IPS-NIHi7 (cell line): ENCODE measurements around the gene LSM10.

Experiments
- DNase-seq: peaks from one replicate; pipeline ENCODE4 v3.0.0; 2012; ENCODE audit warnings: mixed read lengths; ENCODE audit errors: extremely low spot score

Gene LSM10

DNA sequence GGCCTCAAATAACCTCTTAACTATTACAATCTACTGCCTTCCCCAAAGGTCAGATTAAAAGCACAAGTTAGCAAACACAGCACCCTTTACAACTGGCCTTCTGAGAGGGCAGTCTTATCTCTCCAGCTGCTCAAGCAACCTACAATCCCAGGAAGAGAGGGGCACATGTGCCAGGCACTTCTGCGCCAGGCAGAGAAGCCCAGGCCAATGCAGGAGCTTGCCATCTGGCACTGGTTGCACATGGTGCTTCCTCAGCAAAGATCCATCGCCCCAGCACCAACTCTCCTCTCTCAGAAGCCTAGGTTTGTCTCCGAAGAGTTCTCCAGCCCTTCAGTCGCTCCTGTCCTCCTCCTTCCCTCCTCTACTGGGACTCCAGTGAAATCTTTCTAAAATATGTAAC, 14.5 kb downstream of the LSM10 start:
- no peak for DNase-seq

DNA sequence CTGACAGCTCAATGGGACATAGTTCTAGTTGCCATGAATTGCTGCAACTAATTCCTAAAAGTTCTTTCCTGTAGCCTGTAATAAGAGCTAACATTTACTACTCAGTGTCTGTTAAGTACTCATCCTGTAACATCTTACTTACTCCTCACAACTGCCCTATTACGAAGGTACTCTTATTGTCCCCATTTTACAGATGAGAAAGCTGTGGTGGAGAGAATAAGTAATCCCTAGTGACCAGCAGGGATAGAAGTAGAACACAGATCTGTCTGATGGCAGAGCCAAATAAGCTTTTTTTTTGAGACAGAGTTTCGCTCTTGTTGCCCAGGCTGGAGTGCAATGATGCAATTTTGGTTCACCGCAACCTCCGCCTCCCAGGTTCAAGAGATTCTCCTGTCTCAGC, 15.0 kb downstream of the LSM10 start:
- DNase-seq = no peak

DNA sequence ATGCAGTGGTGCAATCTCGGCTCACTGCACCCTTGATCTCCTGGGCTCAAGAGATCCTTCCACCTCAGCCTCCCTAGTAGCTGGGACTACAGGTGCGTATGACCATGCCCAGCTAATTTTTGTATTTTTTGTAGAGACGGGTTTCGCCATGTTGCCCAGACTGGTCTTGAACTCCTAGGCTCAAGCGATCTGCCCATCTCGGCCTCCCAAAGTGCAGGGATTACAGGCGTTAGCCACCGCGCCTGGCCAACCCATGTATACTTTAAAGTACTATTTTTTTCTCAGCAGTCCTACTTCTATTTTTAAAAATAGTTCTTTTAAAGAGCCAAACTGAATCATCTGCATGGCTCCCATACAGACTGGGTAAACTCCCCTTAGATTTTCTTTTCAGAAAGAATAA, 15.5 kb downstream of the LSM10 start:
- DNase-seq = no peak

DNA sequence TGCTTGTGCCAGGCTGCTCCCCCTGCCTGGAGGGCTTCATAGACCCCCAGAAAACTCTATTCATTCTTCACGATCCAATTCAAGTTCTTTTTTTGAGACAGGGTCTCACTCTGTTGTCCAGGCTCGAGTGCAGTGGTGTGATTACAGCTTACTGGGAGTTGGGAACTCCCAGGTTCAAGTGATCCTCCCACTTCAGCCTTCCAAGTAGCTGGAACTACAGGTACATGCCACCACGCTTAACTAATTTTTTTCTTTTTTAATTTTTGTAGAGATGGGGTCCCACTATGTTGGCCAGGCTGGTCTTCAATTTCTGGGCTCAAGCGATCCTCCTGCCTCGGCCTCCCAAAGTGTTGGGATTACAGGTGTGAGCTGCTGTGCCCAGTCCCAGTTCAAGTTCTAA, 16.3 kb downstream of the LSM10 start:
- DNase-seq = no peak

- no peak for DNase-seq
Measured at GRCh38 chr1:36380782-36381181, 16.9 kb downstream of the LSM10 start.

DNA sequence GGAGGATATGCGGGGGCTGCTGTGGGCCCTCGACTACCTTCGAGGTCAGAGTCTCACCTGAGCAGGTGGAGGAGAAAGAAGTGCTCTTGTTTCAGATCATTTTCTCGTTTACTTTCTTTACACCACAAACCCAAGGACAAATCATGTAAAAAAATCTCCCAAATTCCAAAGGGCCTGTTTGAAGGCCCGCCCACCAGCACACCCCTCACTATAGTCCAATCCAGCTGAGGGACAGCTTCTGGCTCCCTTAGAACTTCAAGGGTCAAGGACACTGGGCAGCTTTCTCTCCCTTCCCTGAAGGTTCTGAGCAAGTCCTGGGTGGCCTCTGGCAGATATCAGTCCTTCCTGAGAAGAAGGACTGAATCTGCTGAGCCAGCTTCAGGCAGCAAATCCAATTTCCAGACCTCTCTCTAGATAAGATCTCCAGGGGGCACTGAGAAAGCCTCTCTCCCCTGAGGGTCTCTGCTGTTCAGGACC, 17.5 kb downstream of the LSM10 start:
- DNase-seq = no peak

DNA sequence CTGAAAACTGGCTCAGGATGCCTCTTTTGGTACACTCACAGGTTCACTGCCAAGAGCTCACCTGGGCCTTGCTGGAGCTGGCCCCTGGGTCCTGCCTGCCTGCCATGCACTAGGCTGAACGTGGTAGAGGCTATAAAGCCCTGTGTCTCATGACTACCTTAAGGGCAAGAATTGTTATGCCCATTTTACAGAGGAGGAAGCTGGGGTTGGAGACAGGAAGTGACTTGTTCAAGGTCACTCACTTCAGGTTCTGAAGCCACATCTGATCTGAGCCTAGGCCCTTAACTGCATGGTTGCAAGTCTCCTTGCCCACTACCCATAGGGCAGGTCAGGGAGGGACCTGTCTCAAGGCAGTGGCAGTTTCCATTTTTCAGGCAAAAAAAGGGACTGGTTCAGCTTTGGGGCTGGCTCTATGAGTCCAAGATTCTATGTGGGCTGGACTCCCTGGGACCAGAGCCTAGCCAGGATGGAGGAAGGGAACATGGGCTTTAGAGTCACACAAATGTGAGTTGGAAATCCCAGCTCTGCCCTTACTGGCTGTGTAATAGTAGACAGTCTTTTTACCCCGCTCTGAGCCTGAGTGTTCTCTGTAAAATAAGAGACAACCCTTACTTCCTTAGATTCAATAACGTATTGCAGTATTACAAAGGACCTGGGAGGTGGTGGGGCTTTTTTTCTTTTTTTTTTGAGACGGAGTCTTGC, 19.8 kb downstream of the LSM10 start:
- no peak for DNase-seq

- no peak for DNase-seq
Measured at GRCh38 chr1:36372617-36373016, 25.1 kb downstream of the LSM10 start.

- DNase-seq = peak; percentile 92
Measured at GRCh38 chr1:36369061-36369861, 28.4 kb downstream of the LSM10 start.

DNA sequence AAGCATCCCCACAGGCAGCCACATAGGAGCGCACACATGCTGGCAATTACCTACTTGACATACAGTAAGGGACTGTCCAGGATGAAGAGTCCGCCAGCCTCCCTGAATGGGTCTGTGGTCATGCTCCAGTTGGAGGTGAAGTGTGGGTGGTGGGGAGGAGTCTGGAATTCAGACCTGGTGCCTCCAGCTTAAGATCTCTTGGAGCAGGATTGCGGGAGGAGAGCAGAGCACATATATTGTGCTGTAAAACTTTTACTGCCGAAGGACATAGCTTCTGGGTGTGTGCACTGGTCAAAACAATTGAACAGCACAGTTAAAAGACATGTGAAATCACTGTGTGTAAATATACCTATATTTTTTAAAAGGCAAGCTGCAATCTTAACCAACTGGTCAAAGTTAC, 29.9 kb downstream of the LSM10 start:
- no peak for DNase-seq

GRCh38 chr1:36367066-36367465, 30.6 kb downstream of the LSM10 start:
- DNase-seq = no peak

DNA sequence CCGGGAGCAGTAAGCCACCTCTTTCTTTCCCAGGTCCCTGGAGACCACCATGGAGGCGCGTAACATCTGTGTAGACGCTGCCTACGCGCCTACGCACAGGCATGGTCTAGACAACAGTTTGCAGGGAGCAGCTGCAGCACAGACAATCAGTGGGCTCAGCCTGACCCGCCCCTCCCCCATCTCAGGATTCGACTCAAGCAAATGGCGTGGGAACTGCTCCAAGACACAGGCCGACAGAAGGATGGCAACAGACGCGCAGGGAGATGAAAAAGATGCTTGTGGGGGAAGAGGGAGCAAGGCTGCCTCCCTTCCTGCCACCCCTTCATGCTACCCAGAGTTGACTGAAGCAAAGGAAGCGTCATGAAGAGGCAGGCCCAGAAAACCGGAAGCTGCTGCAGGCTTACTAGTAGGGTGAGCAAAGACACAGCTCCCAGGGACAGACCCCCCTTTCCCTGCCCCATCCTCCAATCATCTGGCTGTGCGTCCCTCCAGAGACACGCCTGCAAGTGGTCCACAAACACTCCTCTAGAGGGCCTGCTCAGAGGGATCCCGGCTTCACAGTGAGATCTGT, 31.5 kb downstream of the LSM10 start:
- no peak for DNase-seq

GRCh38 chr1:36365381-36365780, 32.3 kb downstream of the LSM10 start:
- no peak for DNase-seq

GRCh38 chr1:36359911-36360550, 37.7 kb downstream of the LSM10 start:
- DNase-seq = no peak

DNA sequence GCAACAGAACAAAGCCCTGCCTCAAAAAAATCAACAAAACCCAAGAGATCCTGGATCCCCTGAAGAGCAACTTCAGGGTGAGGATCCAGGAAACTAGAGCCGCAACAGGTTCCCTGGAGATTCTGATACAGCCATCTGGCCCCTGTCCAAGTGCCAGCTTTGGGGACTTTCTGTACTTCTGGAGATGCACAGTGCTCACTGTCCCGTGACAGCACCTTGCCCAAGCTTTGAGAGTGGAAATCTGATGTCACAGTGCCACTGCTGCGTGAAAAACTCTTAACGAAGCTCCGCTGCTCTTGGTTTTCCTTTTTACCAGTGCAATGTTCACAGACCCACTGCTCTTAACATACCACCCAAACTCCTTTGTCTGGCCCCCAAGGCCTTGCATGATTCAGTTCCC, 38.3 kb downstream of the LSM10 start:
- DNase-seq = no peak

DNA sequence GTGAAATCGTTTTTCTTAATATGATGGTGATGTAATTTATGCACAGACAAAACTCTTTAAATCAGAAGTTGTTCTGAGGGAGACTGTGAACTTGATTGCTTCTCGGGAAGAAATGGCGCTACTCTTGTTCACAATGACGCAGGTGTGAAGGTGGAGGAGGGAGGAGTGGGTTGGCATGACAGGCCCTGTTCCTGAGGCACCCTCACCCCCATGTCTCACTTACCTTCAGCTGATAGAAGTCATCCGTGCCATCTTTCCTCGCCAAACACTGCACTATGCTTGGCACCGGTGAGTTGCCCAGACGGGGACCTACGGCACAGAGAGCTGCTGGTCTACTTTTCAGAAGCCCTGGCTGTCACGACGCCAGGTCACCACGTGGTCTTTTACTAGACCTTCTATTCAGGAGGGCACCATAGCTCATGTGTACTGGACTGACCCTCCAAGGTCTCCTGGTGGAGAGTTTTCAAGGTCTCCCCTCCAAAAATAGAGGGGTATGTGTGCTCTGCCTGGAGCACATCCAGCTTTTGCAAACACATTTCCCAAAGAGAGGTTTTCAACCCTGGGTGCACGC, 39.1 kb downstream of the LSM10 start:
- DNase-seq = no peak

DNA sequence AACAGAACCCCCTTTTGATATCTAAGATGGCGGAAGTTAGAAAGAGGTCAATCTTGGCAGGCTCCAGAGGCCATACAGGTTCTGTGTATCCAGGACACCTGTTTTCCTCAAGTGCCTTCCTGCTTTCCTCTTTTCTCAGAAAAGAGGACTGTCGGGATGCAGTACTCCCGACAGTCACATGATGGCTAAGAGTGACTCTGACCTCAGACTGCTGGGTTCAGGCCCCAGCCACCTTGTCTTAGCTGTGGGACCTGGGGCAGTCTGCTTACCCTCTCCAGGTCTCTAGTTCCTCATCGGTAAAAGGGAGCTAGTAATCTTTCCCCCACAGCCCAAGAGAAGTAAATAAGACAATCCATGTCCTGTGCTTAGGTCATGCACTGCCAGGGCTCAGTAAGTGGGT, 41.9 kb downstream of the LSM10 start:
- no peak for DNase-seq

GRCh38 chr1:36354486-36354885, 43.2 kb downstream of the LSM10 start:
- DNase-seq = no peak

DNA sequence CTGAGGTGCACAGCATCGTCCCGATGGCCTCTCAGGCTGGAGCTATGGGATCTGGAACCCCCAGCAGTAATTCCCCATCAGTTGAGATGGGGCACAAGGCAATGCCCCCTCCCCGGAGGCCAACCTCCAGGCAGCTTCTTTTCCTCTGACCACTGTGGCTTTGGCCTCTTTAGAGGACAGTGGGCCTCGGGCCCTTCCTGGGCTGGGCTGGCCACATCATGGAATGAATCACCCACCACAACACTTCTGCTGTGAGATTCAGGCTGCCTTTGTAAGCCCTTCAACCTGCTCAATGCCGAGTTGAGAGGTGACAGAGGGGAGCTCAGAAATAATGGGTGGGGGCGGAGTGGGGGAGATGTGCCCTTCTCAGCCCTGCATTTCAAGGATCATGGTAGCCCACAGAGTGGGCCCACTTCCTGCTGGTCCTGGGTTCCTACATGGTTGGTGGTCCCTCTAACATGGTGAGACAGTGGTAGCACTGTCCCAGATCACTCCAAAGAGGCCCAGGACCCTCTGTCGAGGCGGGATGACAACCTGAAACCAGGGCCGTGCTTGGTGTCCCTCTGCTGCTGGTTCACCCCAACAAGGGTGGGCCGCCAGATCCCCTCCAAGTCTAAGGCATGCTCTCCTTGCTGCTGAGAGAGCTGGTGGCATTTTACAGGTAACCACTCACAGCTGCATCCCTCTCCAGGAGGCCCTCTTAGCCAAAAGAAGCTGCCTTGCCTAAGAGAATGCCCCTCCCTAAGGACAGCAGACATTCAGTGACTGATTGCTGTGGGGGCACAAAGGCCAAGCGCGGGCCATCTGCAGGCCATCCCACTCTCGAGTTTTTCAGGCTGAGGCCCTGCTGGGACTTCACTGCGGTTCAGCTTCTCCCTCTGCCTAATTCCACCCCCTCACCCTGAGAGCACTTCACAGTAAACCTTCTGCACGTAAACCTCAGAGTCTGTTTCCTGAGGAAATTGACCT, 44.5 kb downstream of the LSM10 start:
- DNase-seq = no peak

DNA sequence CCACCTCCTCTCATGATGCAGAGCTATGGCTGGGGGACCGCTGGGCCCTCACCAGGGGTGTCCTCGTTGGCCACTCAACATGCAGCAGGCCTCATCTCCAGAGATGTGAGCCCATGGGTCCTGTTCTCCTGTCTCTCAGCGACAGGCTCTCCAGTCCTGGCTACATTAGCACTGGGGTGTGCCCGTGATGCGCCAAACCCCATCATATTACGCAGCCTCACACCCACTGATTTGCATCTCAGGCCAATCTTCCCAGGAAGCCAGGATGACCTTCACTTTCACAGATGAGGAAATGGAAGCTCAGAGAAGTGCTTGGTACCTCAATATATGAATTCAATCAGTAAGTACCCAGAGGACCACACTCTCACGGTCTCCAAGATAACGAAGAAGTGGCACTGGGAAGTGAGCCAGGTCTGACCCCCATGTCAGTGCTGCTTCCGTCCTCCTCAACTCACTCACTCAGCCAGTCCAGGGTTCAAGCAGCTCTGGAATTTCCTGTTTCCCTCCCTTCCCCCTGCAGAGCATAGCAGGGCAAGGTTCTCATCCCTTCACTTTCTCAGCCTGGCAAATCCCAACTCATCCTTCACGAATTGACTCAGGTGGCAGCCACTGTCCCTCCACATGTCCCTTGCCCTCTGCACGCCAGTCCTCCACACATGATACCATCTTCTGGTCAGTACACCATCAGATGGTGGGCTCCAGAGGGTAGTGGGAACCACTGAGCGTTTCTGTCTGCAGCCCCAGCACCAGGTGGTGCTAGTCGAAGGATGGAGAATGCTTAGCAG, 45.4 kb downstream of the LSM10 start:
- no peak for DNase-seq
